Smooth muscle cell (in vitro differentiated cells): ENCODE data around the gene ADGRA3. TPM values are rescaled to one million over a fixed set of nuclear protein-coding genes. Genes with fewer than 3 reads are reported as not detected.

Source experiments
- DNase-seq: peaks from one replicate; lab custom pipeline; 2025; ENCODE audit not compliant: unreplicated experiment; lab: John Stamatoyannopoulos, UW
- H2AFZ ChIP-seq: fragments of 200-600 bp; sonication (generic); 2 replicates; pipeline ENCODE4 v1.6.0; 2016; ENCODE audit warnings: antibody characterized with exemption, low read depth, mild to moderate bottlenecking
- H3F3A ChIP-seq: fragments of 200-600 bp; sonication (generic); 2 replicates; pipeline ENCODE4 v1.6.0; 2017; ENCODE audit warnings: antibody characterized with exemption, low read depth
- H3K27ac ChIP-seq: fragments of 200-600 bp; sonication (generic); 2 replicates; pipeline ENCODE4 v1.5.1; 2016; ENCODE audit warnings: low read depth, mild to moderate bottlenecking
- H3K27me3 ChIP-seq: fragments of 200-600 bp; sonication (generic); 2 replicates; pipeline ENCODE4 v1.6.1; 2016; ENCODE audit warnings: low read depth, mild to moderate bottlenecking
- H3K36me3 ChIP-seq: fragments of 200-600 bp; sonication (generic); 2 replicates; pipeline ENCODE4 v1.5.1; 2016; ENCODE audit warnings: low read depth
- H3K4me1 ChIP-seq: fragments of 200-600 bp; sonication (generic); 2 replicates; pipeline ENCODE4 v1.5.1; 2016; ENCODE audit warnings: low read depth
- H3K4me2 ChIP-seq: fragments of 200-600 bp; sonication (generic); 2 replicates; pipeline ENCODE4 v1.6.0; 2016; ENCODE audit warnings: mild to moderate bottlenecking
- H3K4me3 ChIP-seq: fragments of 200-600 bp; sonication (generic); 2 replicates; pipeline ENCODE4 v1.5.1; 2016; ENCODE audit warnings: mild to moderate bottlenecking
- H3K79me2 ChIP-seq: fragments of 200-600 bp; sonication (generic); 2 replicates; pipeline ENCODE4 v1.6.0; 2016; ENCODE audit warnings: low read depth, mild to moderate bottlenecking
- H3K9ac ChIP-seq: fragments of 200-600 bp; sonication (generic); 2 replicates; pipeline ENCODE4 v1.6.0; 2016; ENCODE audit warnings: low read depth
- H3K9me3 ChIP-seq: fragments of 200-600 bp; sonication (generic); replicated peaks from 2 replicates; pipeline ENCODE4 v1.5.1; 2016; ENCODE audit warnings: low read depth
- H4K20me1 ChIP-seq: fragments of 200-600 bp; sonication (generic); 2 replicates; pipeline ENCODE4 v1.6.0; 2016; ENCODE audit warnings: low read depth
- WGBS: methylation state at CpG from one replicate; pipeline ENCODE4 v1.1.7; 2016; ENCODE audit warnings: low lambda C conversion rate; 5-methylcytosine and 5-hydroxymethylcytosine counted together
- polyA plus RNA-seq: library from polyadenylated mRNA; unstranded; fragments of >200 nt; fragmentation: Nextera tagmentation; extraction: Ambion mirVana; gene quantifications from 2 replicates; pipeline ENCODE4 v1.2.1, GENCODE V29; 2016
- total RNA-seq: library from RNA; depleted of rRNA; stranded (reverse); fragments of >200 nt; gene quantifications from 2 replicates; pipeline ENCODE4 v1.2.3, GENCODE V29; 2014
- TF ChIP-seq, protein P1 (sequence below): fragments of 200-600 bp; sonication (generic); IDR thresholded peaks from 2 replicates; pipeline ENCODE4 v1.5.1; 2017; ENCODE audit warnings: borderline replicate concordance, mild to moderate bottlenecking, antibody characterized with exemption; ENCODE audit not compliant: insufficient read depth, poor library complexity, severe bottlenecking

Gene ADGRA3
- total and polyA plus RNA-seq, 2 experiments from 2014 or later: 24.4 to 54.8 TPM

DNA sequence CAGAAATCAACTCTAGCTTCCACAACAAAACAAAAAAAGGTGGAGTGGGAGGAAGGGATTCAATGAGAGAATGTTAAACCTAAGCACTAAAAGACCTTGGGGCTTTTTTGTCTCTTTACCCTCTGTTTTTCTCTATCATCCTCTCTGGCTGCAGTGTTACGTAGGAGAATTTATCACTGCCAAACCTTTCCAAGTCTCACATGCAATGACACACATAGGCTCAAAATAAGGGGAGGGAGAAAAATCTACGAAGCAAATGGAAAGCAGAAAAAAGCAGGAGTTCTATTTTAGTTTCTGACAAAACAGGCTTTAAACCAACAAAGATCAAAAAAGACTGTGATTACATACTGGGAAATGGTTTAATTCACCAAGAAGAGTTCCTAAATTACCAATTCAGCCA lies 152.1 kb downstream of the ADGRA3 start:
- TF ChIP-seq, protein P1, sequence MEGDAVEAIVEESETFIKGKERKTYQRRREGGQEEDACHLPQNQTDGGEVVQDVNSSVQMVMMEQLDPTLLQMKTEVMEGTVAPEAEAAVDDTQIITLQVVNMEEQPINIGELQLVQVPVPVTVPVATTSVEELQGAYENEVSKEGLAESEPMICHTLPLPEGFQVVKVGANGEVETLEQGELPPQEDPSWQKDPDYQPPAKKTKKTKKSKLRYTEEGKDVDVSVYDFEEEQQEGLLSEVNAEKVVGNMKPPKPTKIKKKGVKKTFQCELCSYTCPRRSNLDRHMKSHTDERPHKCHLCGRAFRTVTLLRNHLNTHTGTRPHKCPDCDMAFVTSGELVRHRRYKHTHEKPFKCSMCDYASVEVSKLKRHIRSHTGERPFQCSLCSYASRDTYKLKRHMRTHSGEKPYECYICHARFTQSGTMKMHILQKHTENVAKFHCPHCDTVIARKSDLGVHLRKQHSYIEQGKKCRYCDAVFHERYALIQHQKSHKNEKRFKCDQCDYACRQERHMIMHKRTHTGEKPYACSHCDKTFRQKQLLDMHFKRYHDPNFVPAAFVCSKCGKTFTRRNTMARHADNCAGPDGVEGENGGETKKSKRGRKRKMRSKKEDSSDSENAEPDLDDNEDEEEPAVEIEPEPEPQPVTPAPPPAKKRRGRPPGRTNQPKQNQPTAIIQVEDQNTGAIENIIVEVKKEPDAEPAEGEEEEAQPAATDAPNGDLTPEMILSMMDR: no peak
- H2AFZ ChIP-seq: no peak overlapping the region

DNA sequence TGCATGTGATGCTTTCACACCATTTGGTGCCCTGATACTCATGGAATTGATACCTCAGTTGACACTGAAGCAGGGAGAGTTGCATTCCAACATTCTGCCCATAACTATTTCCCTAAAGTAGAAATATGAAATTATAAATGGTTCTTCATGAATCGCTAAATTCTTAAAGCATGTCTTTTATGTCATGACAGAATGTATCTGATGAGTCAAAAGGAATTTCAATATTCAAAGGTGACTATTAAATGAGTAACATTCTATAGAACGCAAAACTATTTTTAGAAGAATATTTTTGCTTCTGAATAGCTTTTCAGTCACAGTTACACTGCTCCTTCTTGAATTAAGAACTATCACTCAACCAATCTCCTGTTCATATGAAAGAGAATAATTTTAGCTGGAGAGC lies 152.8 kb downstream of the ADGRA3 start:
- Histone ChIP-seq H4K20me1 (no peaks in the 10 kb centered on the region), H3K79me2 (no peaks in the 10 kb centered on the region), H3K4me2 (no peak overlapping the region), H3K9me3 (no peaks in the 10 kb centered on the region), H3F3A (no peaks in the 10 kb centered on the region), H2AFZ (no peak overlapping the region), H3K27me3 (no peaks in the 10 kb centered on the region), H3K27ac (no peak overlapping the region), H3K36me3 (no peaks in the 10 kb centered on the region), H3K4me3 (no peak overlapping the region), H3K9ac (no peak overlapping the region), H3K4me1 (no peaks in the 10 kb centered on the region)
- WGBS: 95% methylated on average over 2 of the region's 2 CpGs
- DNase-seq: no peak
- TF ChIP-seq, protein P1: no peak

More for the DNA sequence above, 152.1 kb downstream of the ADGRA3 start:
- H3K4me1 ChIP-seq: no peaks in the 10 kb centered on the region
- no peaks in the 10 kb centered on the region for H3K27me3 ChIP-seq
- no peak overlapping the region for H3K4me2 ChIP-seq
- H3K4me3 ChIP-seq: no peak overlapping the region
- no peak overlapping the region for H3K27ac ChIP-seq
- no peaks in the 10 kb centered on the region for H3K36me3 ChIP-seq
- H3K9me3 ChIP-seq: no peaks in the 10 kb centered on the region
- no peak overlapping the region for H3K9ac ChIP-seq
- H3F3A ChIP-seq: no peaks in the 10 kb centered on the region
- 93% methylated on average over 2 of the region's 2 CpGs for whole genome bisulfite sequencing
- no peaks in the 10 kb centered on the region for H3K79me2 ChIP-seq
- no peak for DNase-seq
- no peaks in the 10 kb centered on the region for H4K20me1 ChIP-seq

GRCh38 chr4:22356987-22357596 lies 158.8 kb downstream of the ADGRA3 start:
- no peaks in the 10 kb centered on the region for H3F3A ChIP-seq
- H3K27ac ChIP-seq: no peak overlapping the region
- no peaks in the 10 kb centered on the region for H3K36me3 ChIP-seq
- H3K9ac ChIP-seq: no peak overlapping the region
- DNase-seq: no peak
- no peaks in the 10 kb centered on the region for H3K9me3 ChIP-seq
- TF ChIP-seq, protein P1: peak; percentile 31
- no peaks in the 10 kb centered on the region for H4K20me1 ChIP-seq
- H3K79me2 ChIP-seq: no peaks in the 10 kb centered on the region
- H3K27me3 ChIP-seq: no peaks in the 10 kb centered on the region
- H2AFZ ChIP-seq: no peak overlapping the region
- no peak overlapping the region for H3K4me2 ChIP-seq
- WGBS: 76% methylated on average over 6 of the region's 6 CpGs
- no peaks in the 10 kb centered on the region for H3K4me1 ChIP-seq
- H3K4me3 ChIP-seq: no peak overlapping the region

DNA sequence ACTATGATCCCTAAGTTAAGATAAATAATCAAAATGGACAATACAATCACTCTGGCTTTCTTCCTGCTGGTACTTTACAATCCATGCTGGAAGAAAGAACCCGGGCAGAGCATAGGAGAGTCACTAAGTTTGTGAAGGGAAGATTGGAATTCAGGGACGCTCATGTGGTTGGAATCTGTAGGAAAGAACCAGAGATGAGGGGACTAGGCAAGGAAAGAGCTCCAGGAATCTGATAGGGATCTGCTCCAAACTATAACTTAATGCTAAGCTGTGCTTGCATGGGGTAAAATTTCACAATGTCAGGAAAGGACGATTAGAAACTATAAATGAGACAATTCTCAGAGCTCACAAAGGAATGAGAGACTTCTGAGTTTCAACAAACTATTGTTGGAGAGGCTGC lies 167.5 kb downstream of the ADGRA3 start:
- DNase-seq: no peak
- Histone ChIP-seq H3K79me2 (no peaks in the 10 kb centered on the region), H3K9ac (no peak overlapping the region), H3K4me2 (no peak overlapping the region), H3F3A (no peaks in the 10 kb centered on the region), H3K4me3 (no peak overlapping the region), H3K27me3 (no peaks in the 10 kb centered on the region), H4K20me1 (no peaks in the 10 kb centered on the region), H3K9me3 (no peaks in the 10 kb centered on the region), H2AFZ (no peak overlapping the region), H3K4me1 (no peaks in the 10 kb centered on the region), H3K36me3 (no peaks in the 10 kb centered on the region), H3K27ac (no peak overlapping the region)
- TF ChIP-seq, protein P1: no peak
- 70% methylated on average over 3 of the region's 3 CpGs for WGBS
